T-helper 22 cell (primary cell): Measurements from ENCODE around the gene TLK2.

Source experiments
- DNase-seq: peaks from one replicate; pipeline ENCODE4 v3.0.0-alpha.2; 2020; ENCODE audit warnings: low read depth

The TLK2 gene

GRCh38 chr17:62655656-62656055, 177.0 kb downstream of the TLK2 start:
- no peak for DNase-seq

- DNase-seq: no peak
These were observed 177.8 kb downstream of the TLK2 start for GRCh38 chr17:62656446-62656845.

DNA sequence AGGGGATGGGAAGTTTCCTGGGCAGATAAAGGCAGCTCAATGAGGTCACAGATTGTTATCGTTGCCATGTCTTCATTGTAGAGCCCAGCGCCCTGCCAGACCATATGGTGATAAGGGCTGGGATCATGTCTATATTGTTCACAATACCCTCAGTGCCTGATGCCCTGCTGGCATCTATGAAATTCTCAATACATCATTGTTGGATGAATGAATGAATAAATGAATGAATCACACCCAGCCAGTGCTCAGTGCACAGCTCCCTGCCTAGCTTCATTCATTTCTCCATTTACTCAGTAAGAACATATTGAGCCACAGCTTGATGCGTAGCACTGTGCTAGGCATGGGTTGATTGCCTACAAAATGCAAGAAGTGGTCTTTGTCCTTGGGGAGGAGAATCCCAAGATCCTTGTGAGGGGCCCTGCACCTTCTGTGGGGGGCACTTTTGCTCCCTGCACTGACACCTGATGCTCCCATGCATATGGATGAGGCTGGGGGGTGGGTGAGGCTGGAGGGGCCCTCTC, 178.6 kb downstream of the TLK2 start:
- no peak for DNase-seq

DNA sequence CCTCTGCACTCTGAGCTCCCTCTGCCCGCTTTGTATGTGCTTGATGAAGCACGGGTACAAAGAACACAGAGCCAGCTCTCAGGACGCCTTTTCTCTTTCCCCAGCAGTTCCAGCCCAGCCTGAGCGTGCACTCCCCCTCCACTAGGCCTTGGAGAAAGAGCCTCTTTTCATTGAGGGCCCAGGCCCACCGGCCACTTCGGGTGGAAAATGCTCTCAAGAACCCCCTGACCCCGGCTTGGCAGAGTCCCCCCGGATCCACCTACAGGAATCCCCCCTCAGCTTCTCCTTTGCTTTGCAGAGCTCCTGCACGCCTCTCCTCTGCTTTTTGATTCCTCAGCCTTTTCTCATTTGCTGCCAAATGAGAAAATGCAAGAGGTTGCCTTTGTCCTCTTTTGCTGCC, 179.1 kb downstream of the TLK2 start:
- DNase-seq: no peak

DNA sequence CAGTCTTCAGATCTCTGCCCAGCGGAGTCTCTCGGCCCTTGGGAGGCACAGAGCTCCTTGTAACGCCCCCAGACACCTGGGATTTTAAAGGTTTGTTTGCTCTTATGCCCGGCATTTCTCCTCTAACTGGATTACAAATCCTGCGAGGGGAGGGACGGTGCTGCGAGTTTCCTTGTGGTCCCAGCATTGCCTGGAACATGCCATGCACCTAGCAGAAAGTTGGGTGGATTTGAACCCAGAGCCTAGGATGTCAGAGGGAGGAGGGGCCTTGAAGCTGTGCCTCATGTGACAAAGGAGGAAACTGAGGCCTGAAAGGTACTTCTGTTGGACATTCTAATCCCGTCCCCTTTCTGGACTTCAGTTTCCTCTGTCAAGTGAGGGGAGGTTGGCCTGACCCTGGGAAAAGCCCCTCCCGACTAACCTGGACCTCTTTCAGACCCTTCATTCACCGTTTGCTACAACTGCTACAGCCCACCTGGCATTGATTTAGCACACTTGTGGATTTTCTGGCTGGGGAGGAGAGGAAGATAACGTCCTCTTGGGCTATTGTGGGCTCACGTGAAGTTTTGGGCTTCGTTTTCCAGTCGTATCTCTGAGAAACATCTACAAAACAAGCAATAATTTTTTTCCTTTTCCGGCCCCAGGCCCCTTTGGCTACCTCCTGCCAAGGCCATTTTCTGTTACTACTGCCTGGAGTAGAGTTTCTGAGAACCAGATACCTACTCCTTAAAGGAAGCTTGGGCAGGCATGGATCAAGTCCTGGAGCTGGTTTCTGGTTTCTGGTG, 179.7 kb downstream of the TLK2 start:
- no peak for DNase-seq

- DNase-seq: no peak
These were observed 182.0 kb downstream of the TLK2 start for GRCh38 chr17:62660629-62661118.

GRCh38 chr17:62661337-62661736, 182.7 kb downstream of the TLK2 start:
- no peak for DNase-seq

- no peak for DNase-seq
These were observed 184.2 kb downstream of the TLK2 start for GRCh38 chr17:62662855-62663254.
